CD4-positive, CD25-positive, alpha-beta regulatory T cell (primary cell): ENCODE data around the gene DDX39A. TPM values are rescaled to one million over a fixed set of nuclear protein-coding genes. Genes with fewer than 3 reads are reported as not detected.

Experiments
- ATAC-seq, 2 donors: fragments of 150-1000 bp; cut with Tn5 transposase; one replicate each; pipeline ENCODE4 v1.10.0; 2021; ENCODE audit warnings: low read depth in 2 of 2, moderate number of reproducible peaks in 2 of 2, moderate library complexity in 1 of 2
- DNase-seq, 3 donors: peaks; one replicate each; pipeline versions ENCODE4 v3.0.0 to v3.0.0-alpha.2; 2012 to 2022; ENCODE audit warnings: mixed read lengths in 1 of 3
- H3K27ac ChIP-seq: one replicate; pipeline ENCODE4 v1.7.0; 2013; ENCODE audit warnings: mild to moderate bottlenecking, low read length; ENCODE audit not compliant: insufficient read depth, poor library complexity, severe bottlenecking
- H3K27me3 ChIP-seq: one replicate; pipeline ENCODE4 v1.7.0; 2013; ENCODE audit warnings: low read length; ENCODE audit not compliant: control insufficient read depth, insufficient read depth
- H3K36me3 ChIP-seq: one replicate; pipeline ENCODE4 v1.7.0; 2013; ENCODE audit warnings: mild to moderate bottlenecking, low read length, moderate library complexity; ENCODE audit not compliant: control insufficient read depth, insufficient read depth
- H3K4me1 ChIP-seq: 2 replicates; pipeline ENCODE4 v1.7.0; 2013; ENCODE audit warnings: mild to moderate bottlenecking, low read length; ENCODE audit not compliant: insufficient read depth, control insufficient read depth, poor library complexity, severe bottlenecking
- H3K4me3 ChIP-seq: one replicate; pipeline ENCODE4 v1.7.0; 2013; ENCODE audit warnings: low read depth, mild to moderate bottlenecking, low read length, moderate library complexity
- H3K9me3 ChIP-seq, 2 experiments: 1 replicate in 1 of 2; 2 replicates in 1 of 2; pipeline ENCODE4 v1.7.0; 2013; ENCODE audit warnings: low read length in 2 of 2, mild to moderate bottlenecking in 1 of 2, moderate library complexity in 1 of 2; ENCODE audit not compliant: control insufficient read depth in 2 of 2
- H3K27ac Mint-ChIP-seq, 3 donors: one replicate each; pipeline ENCODE4 v1.8.0; 2020 to 2022; ENCODE audit warnings: mild to moderate bottlenecking in 3 of 3, mixed read lengths in 3 of 3, moderate library complexity in 2 of 3
- H3K27me3 Mint-ChIP-seq: one replicate; pipeline ENCODE4 v1.8.0; 2022; ENCODE audit warnings: mild to moderate bottlenecking, mixed read lengths
- H3K36me3 Mint-ChIP-seq: one replicate; pipeline ENCODE4 v1.8.0; 2020; ENCODE audit warnings: mixed read lengths
- H3K4me1 Mint-ChIP-seq, 4 donors: one replicate each; pipeline ENCODE4 v1.8.0; 2020 to 2022; ENCODE audit warnings: mixed read lengths in 4 of 4, mild to moderate bottlenecking in 1 of 4
- H3K4me3 Mint-ChIP-seq, 4 donors: one replicate each; pipeline ENCODE4 v1.8.0; 2020 to 2022; ENCODE audit warnings: mild to moderate bottlenecking in 4 of 4, mixed read lengths in 4 of 4, moderate library complexity in 3 of 4
- H3K9me3 Mint-ChIP-seq, 7 donors: one replicate each; pipeline ENCODE4 v1.8.0; 2020 to 2022; ENCODE audit warnings: mixed read lengths in 7 of 7, mild to moderate bottlenecking in 3 of 7, moderate library complexity in 2 of 7
- polyA plus RNA-seq, 4 donors: library from polyadenylated mRNA; unstranded; fragments of 300-500 nt; fragmentation: Illumina TruSeq; gene quantifications; one replicate each; pipeline ENCODE4 v1.2.3, GENCODE V29; 2021
- total RNA-seq: library from RNA; stranded (reverse); gene quantifications from one replicate; pipeline ENCODE4 v1.2.3, GENCODE V29; 2022

Gene DDX39A
- total and polyA plus RNA-seq, 5 donors from 2014 or later: 110 to 232 (median 130) TPM

DNA sequence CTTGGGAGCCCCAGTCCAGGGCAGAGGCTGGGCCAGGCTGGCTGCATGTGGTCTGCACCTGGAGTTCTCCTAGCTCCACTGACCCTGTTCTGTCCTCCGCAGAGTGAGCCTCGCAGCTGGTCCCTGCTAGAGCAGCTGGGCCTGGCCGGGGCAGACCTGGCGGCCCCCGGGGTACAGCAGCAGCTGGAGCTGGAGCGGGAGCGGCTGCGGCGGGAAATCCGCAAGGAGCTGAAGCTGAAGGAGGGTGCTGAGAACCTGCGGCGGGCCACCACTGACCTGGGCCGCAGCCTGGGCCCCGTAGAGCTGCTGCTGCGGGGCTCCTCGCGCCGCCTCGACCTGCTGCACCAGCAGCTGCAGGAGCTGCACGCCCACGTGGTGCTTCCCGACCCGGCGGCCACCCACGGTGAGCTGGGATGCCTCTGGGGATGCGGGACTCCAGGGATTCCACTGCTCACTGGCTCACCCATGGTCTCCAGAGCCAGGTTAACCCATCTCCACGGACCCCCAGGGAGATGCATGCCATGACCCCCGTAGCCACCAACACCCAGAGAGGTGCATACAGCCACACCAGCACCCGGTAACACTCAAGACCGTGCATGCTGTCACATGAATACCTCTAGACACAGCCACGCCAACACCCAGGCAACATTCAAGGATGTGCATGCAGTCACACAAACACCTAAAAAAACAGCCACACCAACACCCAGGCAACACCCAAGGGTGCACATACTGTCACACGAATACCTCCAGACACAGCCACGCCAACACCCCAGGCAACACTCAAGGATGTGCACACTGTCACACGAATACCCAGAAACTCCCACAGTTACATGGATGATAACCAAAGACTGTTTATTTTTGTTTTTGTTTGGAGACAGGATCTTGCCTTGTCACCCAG, 22.1 kb upstream of the DDX39A start:
- H3K9me3 Mint-ChIP-seq: no peaks in the 10 kb centered on the region
- no peak overlapping the region for H3K4me3 ChIP-seq
- DNase-seq (no peak), ATAC-seq (no peak)
- peaks cover 31% of the 10 kb centered on the region for H3K36me3 Mint-ChIP-seq
- H3K4me1 Mint-ChIP-seq: peaks cover 3 to 69% (median 39%) of the 10 kb centered on the region in 4 donors
- no peaks in the 10 kb centered on the region for H3K27me3 Mint-ChIP-seq
- H3K4me3 Mint-ChIP-seq: peak overlapping the region; percentile 74 to 97 (median 95)
- H3K27ac Mint-ChIP-seq: peak overlapping the region; percentile 88 to 98 (median 96)
- no peaks in the 10 kb centered on the region for H3K27me3 ChIP-seq
- H3K9me3 ChIP-seq: no peaks in the 10 kb centered on the region
- no peak overlapping the region for H3K27ac ChIP-seq
- H3K36me3 ChIP-seq: peaks cover 46% of the 10 kb centered on the region
- H3K4me1 ChIP-seq: peaks cover 39% of the 10 kb centered on the region

- Mint-ChIP-seq H3K9me3 (no peaks in the 10 kb centered on the region), H3K27ac (peak overlapping the region; percentile 96 to 98 (median 96)), H3K4me1 (peaks cover 3 to 71% (median 40%) of the 10 kb centered on the region in 4 donors), H3K36me3 (peaks cover 27% of the 10 kb centered on the region), H3K4me3 (peak overlapping the region; percentile 92 to 97 (median 95)), H3K27me3 (no peaks in the 10 kb centered on the region)
- Histone ChIP-seq H3K27ac (peak overlapping the region; percentile 61), H3K9me3 (no peaks in the 10 kb centered on the region), H3K36me3 (peaks cover 35% of the 10 kb centered on the region), H3K4me3 (peak overlapping the region; percentile 86), H3K4me1 (peaks cover 45% of the 10 kb centered on the region), H3K27me3 (no peaks in the 10 kb centered on the region)
- DNase-seq (peak; percentile 63 to 88 (median 73)), ATAC-seq (peak; percentile 96 to 98)
Observed at GRCh38 chr19:14440049-14440448, 20.9 kb upstream of the DDX39A start.

GRCh38 chr19:14439014-14439413, 19.9 kb upstream of the DDX39A start:
- Histone ChIP-seq H3K27ac (no peak overlapping the region), H3K4me3 (no peak overlapping the region), H3K36me3 (peaks cover 25% of the 10 kb centered on the region), H3K9me3 (no peaks in the 10 kb centered on the region), H3K27me3 (no peaks in the 10 kb centered on the region), H3K4me1 (peaks cover 55% of the 10 kb centered on the region)
- peak overlapping the region; percentile 92 to 97 (median 95) for H3K4me3 Mint-ChIP-seq
- H3K4me1 Mint-ChIP-seq: peaks cover 3 to 75% (median 42%) of the 10 kb centered on the region in 4 donors
- no peak for ATAC-seq
- H3K9me3 Mint-ChIP-seq: no peaks in the 10 kb centered on the region
- H3K36me3 Mint-ChIP-seq: peaks cover 21% of the 10 kb centered on the region
- no peak for DNase-seq
- peak overlapping the region; percentile 71 to 96 (median 85) for H3K27ac Mint-ChIP-seq
- H3K27me3 Mint-ChIP-seq: no peaks in the 10 kb centered on the region

DNA sequence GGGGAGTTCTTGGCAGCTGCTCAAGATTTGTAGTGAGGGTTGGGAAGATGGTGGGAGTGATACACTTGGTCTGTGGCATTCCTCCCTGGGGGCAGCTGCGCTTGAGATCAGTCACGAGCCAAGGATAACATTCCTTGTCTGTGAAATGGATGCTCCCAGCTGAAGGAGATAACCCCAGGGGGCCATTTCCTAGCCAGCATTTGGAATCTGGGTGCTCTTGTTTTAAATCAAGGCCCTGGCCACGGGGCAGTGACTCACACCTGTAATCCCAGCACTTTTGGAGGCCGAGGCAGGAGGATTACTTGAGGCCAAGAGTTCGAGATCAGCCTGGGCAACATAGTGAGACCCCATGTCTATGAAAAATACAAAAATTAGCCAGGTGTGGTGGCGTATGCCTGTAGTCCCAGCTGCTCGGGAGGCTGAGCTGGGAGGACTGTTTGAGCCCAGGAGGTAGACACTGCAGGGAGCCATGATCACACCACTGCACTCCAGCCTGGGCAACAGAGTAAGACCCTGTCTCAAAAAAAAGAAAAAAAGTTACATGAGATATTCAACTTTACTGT, 18.5 kb upstream of the DDX39A start:
- Histone ChIP-seq H3K36me3 (peaks cover 12% of the 10 kb centered on the region), H3K4me3 (no peak overlapping the region), H3K9me3 (no peaks in the 10 kb centered on the region), H3K27ac (no peak overlapping the region), H3K4me1 (peaks cover 59% of the 10 kb centered on the region), H3K27me3 (no peaks in the 10 kb centered on the region)
- peaks cover 3 to 72% (median 41%) of the 10 kb centered on the region in 4 donors for H3K4me1 Mint-ChIP-seq
- no peaks in the 10 kb centered on the region for H3K27me3 Mint-ChIP-seq
- H3K4me3 Mint-ChIP-seq: peak overlapping the region; percentile 32 to 84 (median 66)
- peaks cover 13% of the 10 kb centered on the region for H3K36me3 Mint-ChIP-seq
- DNase-seq: no peak
- no peak for ATAC-seq
- H3K9me3 Mint-ChIP-seq: no peaks in the 10 kb centered on the region
- H3K27ac Mint-ChIP-seq: peak overlapping the region in 2 of 3 donors; percentile 56 to 79

DNA sequence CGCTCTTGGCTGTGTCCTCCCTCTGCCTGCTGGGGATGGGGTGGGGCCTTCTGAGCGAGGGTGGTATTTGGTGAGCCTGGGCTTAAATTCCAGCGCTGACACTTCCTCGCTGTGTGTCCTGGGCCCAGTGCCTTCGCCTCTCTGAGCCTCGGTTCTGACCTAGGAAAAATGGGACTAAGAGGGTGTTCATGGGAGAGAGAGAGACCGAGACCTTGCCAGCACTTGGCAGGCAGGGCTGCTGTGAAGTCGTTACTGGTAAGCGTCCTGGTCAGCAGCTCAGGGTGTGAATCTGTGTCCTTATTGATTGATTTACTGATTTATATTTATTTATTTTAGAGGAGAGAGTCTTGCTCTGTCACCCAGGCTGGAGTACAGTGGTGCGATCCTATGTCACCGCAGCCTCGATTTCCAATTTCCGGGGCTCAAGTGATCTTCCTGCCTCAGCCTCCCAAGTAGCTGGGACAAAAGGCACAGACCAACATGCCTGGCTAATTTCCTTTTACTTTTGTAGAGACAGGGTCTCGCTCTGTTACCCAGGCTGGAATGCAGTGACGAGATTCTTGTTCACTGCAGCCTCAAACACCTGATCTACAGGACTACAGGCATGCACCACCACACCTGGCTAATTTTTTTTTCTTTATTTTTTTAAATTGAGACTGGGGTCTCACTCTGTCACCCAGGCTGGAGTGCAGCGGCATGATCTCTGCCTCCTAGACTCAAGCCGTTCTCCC, 16.3 kb upstream of the DDX39A start:
- DNase-seq: no peak
- no peaks in the 10 kb centered on the region for H3K9me3 Mint-ChIP-seq
- ATAC-seq: no peak
- peaks cover 53% of the 10 kb centered on the region for H3K4me1 ChIP-seq
- no peaks in the 10 kb centered on the region for H3K36me3 ChIP-seq
- peak overlapping the region; percentile 47 for H3K27ac ChIP-seq
- H3K27ac Mint-ChIP-seq: peak overlapping the region; percentile 48 to 88 (median 76)
- no peaks in the 10 kb centered on the region for H3K9me3 ChIP-seq
- H3K27me3 Mint-ChIP-seq: peaks cover 4% of the 10 kb centered on the region
- H3K4me3 Mint-ChIP-seq: peak overlapping the region in 3 of 4 donors; percentile 65 to 84 (median 74)
- H3K36me3 Mint-ChIP-seq: peaks cover 6% of the 10 kb centered on the region
- no peak overlapping the region for H3K4me3 ChIP-seq
- H3K27me3 ChIP-seq: no peaks in the 10 kb centered on the region
- peaks cover 3 to 71% (median 40%) of the 10 kb centered on the region in 4 donors for H3K4me1 Mint-ChIP-seq

DNA sequence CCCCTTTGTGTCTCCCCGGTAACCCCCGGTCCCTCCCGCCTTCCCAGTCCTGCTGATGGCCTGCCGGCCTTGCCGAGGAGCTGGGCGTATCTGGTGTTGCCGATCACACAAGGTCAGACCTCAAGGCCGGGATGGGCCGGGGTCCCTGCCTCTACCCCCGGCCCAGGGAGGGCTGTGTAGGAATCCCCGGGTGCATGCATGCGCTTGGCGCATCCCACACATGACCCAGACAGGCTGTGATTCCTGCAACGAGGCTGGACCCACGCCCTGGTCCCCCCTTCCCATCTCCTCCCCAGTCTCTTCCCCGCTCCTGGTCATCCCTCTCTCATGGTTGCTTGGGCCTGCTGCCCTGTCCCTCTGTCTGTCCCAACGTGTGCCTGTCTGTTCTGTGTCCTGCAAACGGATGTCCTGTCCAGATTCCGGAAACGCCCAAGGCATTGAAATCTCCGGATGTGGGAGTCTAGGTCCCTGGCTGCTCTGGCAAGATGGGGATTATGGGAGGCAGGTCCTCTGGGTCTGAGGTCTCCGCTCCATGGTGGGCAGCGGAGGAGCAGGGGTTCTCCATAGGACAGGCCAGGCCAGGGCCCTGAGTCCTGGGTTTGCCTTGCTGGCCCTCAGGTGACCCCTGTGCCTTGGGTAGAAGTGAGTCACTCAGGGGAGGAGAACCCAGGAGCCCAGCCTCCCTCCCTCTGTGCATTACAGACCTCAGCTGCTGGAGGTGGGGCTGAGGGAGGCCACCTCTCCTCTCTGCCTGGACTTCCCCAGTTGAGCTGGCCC, 15.6 kb upstream of the DDX39A start:
- peaks cover 6% of the 10 kb centered on the region for H3K27me3 Mint-ChIP-seq
- H3K27ac Mint-ChIP-seq: peak overlapping the region in 2 of 3 donors; percentile 76 to 90
- Histone ChIP-seq H3K4me1 (peaks cover 45% of the 10 kb centered on the region), H3K27me3 (no peaks in the 10 kb centered on the region), H3K9me3 (no peaks in the 10 kb centered on the region), H3K36me3 (no peaks in the 10 kb centered on the region), H3K4me3 (no peak overlapping the region), H3K27ac (peak overlapping the region; percentile 74)
- ATAC-seq: peak; percentile 33 to 49
- H3K36me3 Mint-ChIP-seq: no peaks in the 10 kb centered on the region
- DNase-seq: peak in 1 of 3 donors; percentile 28
- H3K9me3 Mint-ChIP-seq: no peaks in the 10 kb centered on the region
- peak overlapping the region; percentile 74 to 84 (median 81) for H3K4me3 Mint-ChIP-seq
- H3K4me1 Mint-ChIP-seq: peaks cover 3 to 64% (median 33%) of the 10 kb centered on the region in 4 donors
